Stomach smooth muscle (tissue), 2 donors: Measurements from ENCODE around the gene PCDH12.

Experiments
- H3K27ac ChIP-seq: one replicate; pipeline ENCODE4 v1.7.0; 2013; ENCODE audit warnings: mild to moderate bottlenecking, low read length, inconsistent platforms
- H3K27me3 ChIP-seq, 2 donors: one replicate each; pipeline ENCODE4 v1.7.0; 2013; ENCODE audit warnings: low read length in 2 of 2; ENCODE audit not compliant: insufficient read depth in 2 of 2, control insufficient read depth in 1 of 2
- H3K36me3 ChIP-seq, 2 donors: one replicate each; pipeline ENCODE4 v1.7.0; 2013; ENCODE audit warnings: low read length in 2 of 2; ENCODE audit not compliant: control insufficient read depth in 2 of 2, insufficient read depth in 2 of 2
- H3K4me1 ChIP-seq: one replicate; pipeline ENCODE4 v1.7.0; 2013; ENCODE audit warnings: low read length; ENCODE audit not compliant: control insufficient read depth, insufficient read depth
- H3K4me3 ChIP-seq, 2 donors: one replicate each; pipeline ENCODE4 v1.7.0; 2013; ENCODE audit warnings: low read length in 2 of 2
- H3K9ac ChIP-seq, 2 donors: one replicate each; pipeline ENCODE4 v1.7.0; 2013; ENCODE audit warnings: low read length in 2 of 2, mild to moderate bottlenecking in 1 of 2
- H3K9me3 ChIP-seq, 2 donors: one replicate each; pipeline ENCODE4 v1.7.0; 2013; ENCODE audit warnings: low read length in 2 of 2; ENCODE audit not compliant: control insufficient read depth in 2 of 2
- donor health status: healthy.
- donor health status: Pancreatic carcinoma.

The PCDH12 gene

GRCh38 chr5:141989720-141990119, 31.7 kb upstream of the PCDH12 start:
- Histone ChIP-seq H3K9ac (no peak overlapping the region), H3K4me3 (no peak overlapping the region), H3K9me3 (no peaks in the 10 kb centered on the region), H3K27ac (no peak overlapping the region), H3K27me3 (no peaks in the 10 kb centered on the region), H3K4me1 (peaks cover 3% of the 10 kb centered on the region), H3K36me3 (peaks cover 31 to 32% of the 10 kb centered on the region in 2 donors)

DNA sequence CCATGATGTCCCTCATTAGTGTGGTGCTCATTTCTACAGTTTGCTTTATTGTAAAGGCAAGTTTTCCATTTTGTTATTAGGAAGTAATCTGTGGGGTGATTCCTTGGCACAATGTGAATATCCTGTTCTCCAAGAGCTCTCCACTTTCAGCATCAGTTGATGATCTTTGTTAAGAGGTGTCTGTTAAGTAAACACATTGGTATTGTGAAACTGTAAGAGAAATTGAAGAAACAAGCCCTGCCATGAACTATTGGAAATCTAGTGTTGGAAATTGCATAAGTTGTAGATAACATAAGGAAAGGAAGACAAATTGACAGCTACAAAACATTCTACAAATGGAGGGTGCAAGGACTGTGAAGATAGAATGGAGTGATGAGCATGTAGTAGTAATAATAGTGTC, 28.1 kb upstream of the PCDH12 start:
- Histone ChIP-seq H3K4me3 (no peak overlapping the region), H3K27ac (no peak overlapping the region), H3K9me3 (no peaks in the 10 kb centered on the region), H3K9ac (no peak overlapping the region), H3K4me1 (no peaks in the 10 kb centered on the region), H3K27me3 (no peaks in the 10 kb centered on the region), H3K36me3 (peaks cover 28 to 46% of the 10 kb centered on the region in 2 donors)

DNA sequence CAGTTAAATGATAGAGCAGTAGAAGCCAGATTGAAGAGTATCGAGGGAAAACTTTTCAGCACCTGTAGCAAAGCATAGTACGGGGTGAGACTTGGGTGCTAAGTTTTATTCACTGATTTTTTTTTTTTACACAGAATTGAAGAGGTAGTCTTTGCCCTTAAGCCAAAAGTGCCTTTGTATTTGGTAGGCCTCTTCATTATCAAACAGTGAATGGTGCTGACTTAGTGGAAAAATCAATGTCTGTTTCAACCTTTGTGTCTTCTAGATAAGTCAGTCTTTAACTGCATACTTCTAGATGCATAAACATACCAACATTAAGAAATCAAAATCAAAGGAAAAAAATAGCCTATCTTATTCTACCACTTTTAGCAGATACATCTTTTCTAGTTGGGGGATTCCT, 24.6 kb upstream of the PCDH12 start:
- Histone ChIP-seq H3K4me1 (no peaks in the 10 kb centered on the region), H3K4me3 (no peak overlapping the region), H3K27me3 (no peaks in the 10 kb centered on the region), H3K27ac (no peak overlapping the region), H3K36me3 (peaks cover 53 to 64% of the 10 kb centered on the region in 2 donors), H3K9me3 (no peaks in the 10 kb centered on the region), H3K9ac (no peak overlapping the region)

DNA sequence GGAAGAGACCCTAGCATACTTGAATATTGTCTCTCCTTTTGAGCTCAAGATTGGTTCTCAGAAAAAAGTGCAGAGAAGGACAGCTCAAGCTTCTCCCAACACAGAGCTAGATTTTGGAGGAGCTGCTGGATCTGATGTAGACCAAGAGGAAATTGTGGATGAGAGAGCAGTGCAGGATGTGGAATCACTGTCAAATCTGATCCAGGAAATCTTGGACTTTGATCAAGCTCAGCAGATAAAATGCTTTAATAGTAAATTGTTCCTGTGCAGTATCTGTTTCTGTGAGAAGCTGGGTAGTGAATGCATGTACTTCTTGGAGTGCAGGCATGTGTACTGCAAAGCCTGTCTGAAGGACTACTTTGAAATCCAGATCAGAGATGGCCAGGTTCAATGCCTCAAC, 20.4 kb upstream of the PCDH12 start:
- no peak overlapping the region for H3K9ac ChIP-seq
- no peak overlapping the region for H3K4me3 ChIP-seq
- no peaks in the 10 kb centered on the region for H3K27me3 ChIP-seq
- H3K9me3 ChIP-seq = no peaks in the 10 kb centered on the region
- H3K36me3 ChIP-seq = peaks cover 38 to 53% of the 10 kb centered on the region in 2 donors
- H3K27ac ChIP-seq = no peak overlapping the region
- H3K4me1 ChIP-seq = no peaks in the 10 kb centered on the region

- Histone ChIP-seq H3K27ac (no peak overlapping the region), H3K4me3 (no peak overlapping the region), H3K27me3 (no peaks in the 10 kb centered on the region), H3K36me3 (peaks cover 35 to 40% of the 10 kb centered on the region in 2 donors), H3K9me3 (no peaks in the 10 kb centered on the region), H3K4me1 (no peaks in the 10 kb centered on the region), H3K9ac (no peak overlapping the region)
These were observed 18.2 kb upstream of the PCDH12 start for GRCh38 chr5:141976176-141976575.

- Histone ChIP-seq H3K36me3 (peaks cover 21 to 29% of the 10 kb centered on the region in 2 donors), H3K27ac (no peak overlapping the region), H3K27me3 (no peaks in the 10 kb centered on the region), H3K9me3 (no peaks in the 10 kb centered on the region), H3K9ac (no peak overlapping the region), H3K4me3 (no peak overlapping the region), H3K4me1 (peaks cover 12% of the 10 kb centered on the region)
These were observed 16.0 kb upstream of the PCDH12 start for GRCh38 chr5:141973871-141974595.

GRCh38 chr5:141969783-141970771, 12.1 kb upstream of the PCDH12 start:
- no peaks in the 10 kb centered on the region for H3K27me3 ChIP-seq
- peaks cover 15% of the 10 kb centered on the region for H3K4me1 ChIP-seq
- peaks cover 4 to 12% of the 10 kb centered on the region in 2 donors for H3K36me3 ChIP-seq
- peak overlapping the region; percentile 89 to 96 for H3K4me3 ChIP-seq
- H3K9me3 ChIP-seq = no peaks in the 10 kb centered on the region
- H3K27ac ChIP-seq = peak overlapping the region; percentile 92
- H3K9ac ChIP-seq = peak overlapping the region; percentile 95 to 99

- Histone ChIP-seq H3K9ac (peak within 1 kb of the TSS; percentile 95 to 99), H3K4me1 (peaks cover 15% of the 10 kb centered on the region), H3K36me3 (peaks cover 4% of the 10 kb centered on the region in 2 donors), H3K27ac (peak within 1 kb of the TSS; percentile 92), H3K4me3 (peak within 1 kb of the TSS; percentile 89 to 96), H3K27me3 (no peaks in the 10 kb centered on the region), H3K9me3 (no peaks in the 10 kb centered on the region)
These were observed 11.1 kb upstream of the PCDH12 start, which contains the start of gene RNF14 for GRCh38 chr5:141968914-141969608. Gene RNF14, plus strand, starts transcription at chr5:141969105. Its CDS starts 4,484 bp downstream, at chr5:141973589.

DNA sequence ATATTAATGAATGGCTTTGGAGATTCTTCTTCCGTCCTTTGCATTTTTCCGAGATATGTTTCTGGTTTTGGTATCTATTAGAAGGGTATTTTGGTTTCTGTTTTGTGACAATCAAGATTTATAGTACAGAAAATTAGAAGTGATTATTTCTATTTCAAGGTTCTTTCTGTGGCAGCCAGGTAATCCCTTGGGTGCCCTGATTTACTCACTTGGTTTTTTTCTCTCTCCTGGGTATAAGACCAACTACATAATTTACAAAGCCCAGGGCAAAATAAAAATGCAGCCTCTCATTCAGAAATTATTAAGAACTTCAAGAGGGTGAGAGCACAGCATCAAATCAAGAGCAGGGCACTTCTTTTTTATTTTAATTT, 8.9 kb upstream of the PCDH12 start:
- no peak overlapping the region for H3K4me3 ChIP-seq
- H3K27me3 ChIP-seq = no peaks in the 10 kb centered on the region
- H3K36me3 ChIP-seq = no peaks in the 10 kb centered on the region
- no peaks in the 10 kb centered on the region for H3K9me3 ChIP-seq
- H3K27ac ChIP-seq = no peak overlapping the region
- H3K4me1 ChIP-seq = peaks cover 15% of the 10 kb centered on the region
- H3K9ac ChIP-seq = no peak overlapping the region

DNA sequence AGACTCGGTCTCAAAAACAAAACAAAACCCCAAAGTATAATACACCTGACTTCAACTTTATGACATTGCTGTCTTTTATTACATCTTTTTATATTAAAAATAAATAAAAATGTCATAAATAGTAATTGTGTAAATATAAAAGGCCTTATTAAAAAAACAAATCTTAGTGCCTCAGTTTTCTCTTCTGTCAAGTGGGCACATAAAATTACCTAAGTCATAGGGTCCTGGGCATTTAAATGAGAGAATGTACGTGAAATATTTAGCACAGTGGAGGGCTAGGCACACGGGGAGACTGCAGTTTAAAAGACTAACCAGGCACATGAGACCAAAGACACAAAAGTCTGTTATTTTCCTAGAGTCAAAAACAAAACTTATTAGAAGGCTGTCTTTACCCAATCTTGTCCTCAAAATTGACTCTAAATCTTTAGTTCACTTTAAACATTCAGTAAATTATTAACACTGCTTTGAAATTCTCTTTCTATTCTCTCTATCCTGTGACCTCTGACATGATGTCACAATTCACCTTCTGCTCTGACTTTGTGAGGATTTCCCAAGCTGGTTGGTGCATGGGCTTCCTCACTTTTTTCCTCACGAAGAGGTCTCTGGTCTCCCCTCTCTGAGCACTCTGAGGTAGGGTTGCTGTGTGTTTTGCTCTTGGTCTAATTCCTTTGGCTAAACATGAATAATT, 8.4 kb upstream of the PCDH12 start:
- Histone ChIP-seq H3K9ac (no peak overlapping the region), H3K4me3 (no peak overlapping the region), H3K9me3 (no peaks in the 10 kb centered on the region), H3K27ac (no peak overlapping the region), H3K4me1 (peaks cover 15% of the 10 kb centered on the region), H3K27me3 (no peaks in the 10 kb centered on the region), H3K36me3 (no peaks in the 10 kb centered on the region)
